Subcutaneous abdominal adipose tissue (tissue), 5 donors: ENCODE results near the gene RALGPS1.

Experiments used
- H3K27ac ChIP-seq: one replicate; pipeline ENCODE4 v1.7.0; 2013; ENCODE audit warnings: low read depth, mild to moderate bottlenecking, inconsistent platforms, low read length, moderate library complexity
- H3K27me3 ChIP-seq, 5 donors: one replicate each; pipeline ENCODE4 v1.7.0; 2013; ENCODE audit warnings: low read length in 5 of 5, inconsistent platforms in 1 of 5; ENCODE audit not compliant: control insufficient read depth in 5 of 5, insufficient read depth in 4 of 5
- H3K36me3 ChIP-seq, 5 donors: one replicate each; pipeline ENCODE4 v1.7.0; 2013; ENCODE audit warnings: low read length in 5 of 5; ENCODE audit not compliant: control insufficient read depth in 5 of 5, insufficient read depth in 5 of 5
- H3K4me1 ChIP-seq, 5 donors: one replicate each; pipeline ENCODE4 v1.7.0; 2013; ENCODE audit warnings: low read length in 5 of 5, mild to moderate bottlenecking in 3 of 5, moderate library complexity in 1 of 5; ENCODE audit not compliant: control insufficient read depth in 5 of 5, insufficient read depth in 5 of 5
- H3K4me3 ChIP-seq, 5 donors: one replicate each; pipeline ENCODE4 v1.7.0; 2013; ENCODE audit warnings: low read length in 5 of 5, low read depth in 1 of 5
- H3K9ac ChIP-seq, 5 donors: one replicate each; pipeline ENCODE4 v1.7.0; 2013; ENCODE audit warnings: low read length in 5 of 5, mild to moderate bottlenecking in 4 of 5, moderate library complexity in 3 of 5
- H3K9me3 ChIP-seq, 5 donors: one replicate each; pipeline ENCODE4 v1.7.0; 2013; ENCODE audit warnings: low read length in 5 of 5; ENCODE audit not compliant: control insufficient read depth in 5 of 5
- donor health status: healthy.
- donor health status: healthy.
- donor health status: healthy.
- donor health status: healthy.
- donor health status: healthy.

Gene RALGPS1

GRCh38 chr9:127216888-127217217 is 302.3 kb downstream of the RALGPS1 start:
- no peak overlapping the region for H3K27ac ChIP-seq
- no peaks in the 10 kb centered on the region for H3K27me3 ChIP-seq
- no peak overlapping the region for H3K9ac ChIP-seq
- H3K9me3 ChIP-seq = no peaks in the 10 kb centered on the region
- H3K36me3 ChIP-seq = no peaks in the 10 kb centered on the region
- H3K4me3 ChIP-seq = no peak overlapping the region
- H3K4me1 ChIP-seq = peaks cover 0 to 7% (median 0%) of the 10 kb centered on the region in 5 donors

- H3K4me3 ChIP-seq = no peak overlapping the region
Observed at GRCh38 chr9:127218818-127219217, 304.2 kb downstream of the RALGPS1 start.

GRCh38 chr9:127219520-127219919 is 304.9 kb downstream of the RALGPS1 start:
- Histone ChIP-seq H3K4me3 (no peak overlapping the region), H3K27me3 (no peaks in the 10 kb centered on the region), H3K36me3 (no peaks in the 10 kb centered on the region), H3K9me3 (no peaks in the 10 kb centered on the region), H3K9ac (no peak overlapping the region), H3K27ac (no peak overlapping the region), H3K4me1 (peaks cover 0 to 13% (median 8%) of the 10 kb centered on the region in 5 donors)

More at GRCh38 chr9:127218818-127219217, 304.2 kb downstream of the RALGPS1 start:
- Histone ChIP-seq H3K27ac (no peak overlapping the region), H3K4me1 (peaks cover 0 to 6% (median 1%) of the 10 kb centered on the region in 5 donors), H3K9me3 (no peaks in the 10 kb centered on the region), H3K36me3 (no peaks in the 10 kb centered on the region), H3K9ac (no peak overlapping the region), H3K27me3 (no peaks in the 10 kb centered on the region)

GRCh38 chr9:127221695-127222094 is 307.1 kb downstream of the RALGPS1 start:
- H3K36me3 ChIP-seq = no peaks in the 10 kb centered on the region
- peaks cover 3 to 26% (median 19%) of the 10 kb centered on the region in 5 donors for H3K4me1 ChIP-seq
- no peak overlapping the region for H3K9ac ChIP-seq
- H3K9me3 ChIP-seq = no peaks in the 10 kb centered on the region
- H3K4me3 ChIP-seq = no peak overlapping the region
- no peaks in the 10 kb centered on the region for H3K27me3 ChIP-seq
- H3K27ac ChIP-seq = no peak overlapping the region

GRCh38 chr9:127222388-127223095 is 308.0 kb downstream of the RALGPS1 start:
- Histone ChIP-seq H3K27me3 (no peaks in the 10 kb centered on the region), H3K27ac (no peak overlapping the region), H3K9me3 (no peaks in the 10 kb centered on the region), H3K36me3 (no peaks in the 10 kb centered on the region), H3K4me1 (peaks cover 3 to 26% (median 19%) of the 10 kb centered on the region in 5 donors), H3K9ac (no peak overlapping the region), H3K4me3 (no peak overlapping the region)

GRCh38 chr9:127223266-127223665 is 308.7 kb downstream of the RALGPS1 start:
- Histone ChIP-seq H3K36me3 (no peaks in the 10 kb centered on the region), H3K27ac (no peak overlapping the region), H3K9ac (no peak overlapping the region), H3K27me3 (no peaks in the 10 kb centered on the region), H3K4me3 (no peak overlapping the region), H3K4me1 (peaks cover 3 to 26% (median 19%) of the 10 kb centered on the region in 5 donors), H3K9me3 (no peaks in the 10 kb centered on the region)

GRCh38 chr9:127223810-127224177 is 309.2 kb downstream of the RALGPS1 start:
- H3K9me3 ChIP-seq = no peaks in the 10 kb centered on the region
- H3K4me3 ChIP-seq = peak overlapping the region in 4 of 5 donors; percentile 50 to 74 (median 65)
- no peak overlapping the region for H3K27ac ChIP-seq
- no peaks in the 10 kb centered on the region for H3K36me3 ChIP-seq
- H3K9ac ChIP-seq = peak overlapping the region in 1 of 5 donors; percentile 41
- peaks cover 3 to 26% (median 19%) of the 10 kb centered on the region in 5 donors for H3K4me1 ChIP-seq
- no peaks in the 10 kb centered on the region for H3K27me3 ChIP-seq

GRCh38 chr9:127224178-127224882 is 309.7 kb downstream of the RALGPS1 start:
- Histone ChIP-seq H3K9me3 (no peaks in the 10 kb centered on the region), H3K4me3 (peak overlapping the region; percentile 22 to 74 (median 63)), H3K36me3 (no peaks in the 10 kb centered on the region), H3K9ac (peak overlapping the region in 2 of 5 donors; percentile 41 to 44), H3K27ac (no peak overlapping the region), H3K4me1 (peaks cover 3 to 24% (median 19%) of the 10 kb centered on the region in 5 donors), H3K27me3 (no peaks in the 10 kb centered on the region)

GRCh38 chr9:127224883-127225739 is 310.5 kb downstream of the RALGPS1 start:
- H3K4me1 ChIP-seq = peaks cover 3 to 23% (median 19%) of the 10 kb centered on the region in 5 donors
- H3K4me3 ChIP-seq = peak overlapping the region in 4 of 5 donors; percentile 61 to 74 (median 70)
- H3K27ac ChIP-seq = no peak overlapping the region
- H3K27me3 ChIP-seq = no peaks in the 10 kb centered on the region
- peak overlapping the region in 2 of 5 donors; percentile 53 to 62 for H3K9ac ChIP-seq
- H3K36me3 ChIP-seq = no peaks in the 10 kb centered on the region
- no peaks in the 10 kb centered on the region for H3K9me3 ChIP-seq
